PC-3 (cell line): ENCODE results near the gene ELN. TPM values are rescaled to one million over a fixed set of nuclear protein-coding genes. Genes with fewer than 3 reads are reported as not detected.

Source experiments
- ATAC-seq: fragments of 200-7000 bp; cut with Tn5 transposase; 2 replicates; pipeline ENCODE4 v1.9.1; 2020; ENCODE audit warnings: mild to moderate bottlenecking, moderate library complexity
- BruUV-seq: library from RNA; stranded (reverse); fragments of 400-500 nt; replicated peaks from 2 replicates; lab custom pipeline; 2021; lab: Mats Ljungman, UMichigan
- CTCF ChIA-PET: fragments of 300-600 bp; sonication (Branson Sonifier 250); formaldehyde crosslinking; loops from one replicate; lab custom pipeline; 2022; ENCODE audit warnings: antibody characterized with exemption; lab: Charles Lee
- POLR2A ChIA-PET: fragments of 300-600 bp; sonication (Branson Sonifier 250); formaldehyde crosslinking; loops from one replicate; lab custom pipeline; 2022; ENCODE audit warnings: antibody characterized with exemption; ENCODE audit not compliant: unreplicated experiment; lab: Charles Lee
- DNase-seq: peaks from one replicate; pipeline ENCODE4 v3.0.0-alpha.2; 2015
- H2AFZ ChIP-seq: fragments of 300-600 bp; sonication (generic); 2 replicates; pipeline ENCODE4 v1.6.0; 2016; ENCODE audit warnings: antibody characterized with exemption, low read length
- H3F3A ChIP-seq: fragments of 300-600 bp; sonication (generic); one replicate; pipeline ENCODE4 v1.6.0; 2017; ENCODE audit warnings: antibody characterized with exemption, low read length, control low read depth, mild to moderate bottlenecking; ENCODE audit not compliant: unreplicated experiment
- H3K27ac ChIP-seq: fragments of 300-600 bp; sonication (generic); 2 replicates; pipeline ENCODE4 v1.5.1; 2016; ENCODE audit warnings: mild to moderate bottlenecking, low read length
- H3K27me3 ChIP-seq: fragments of 300-600 bp; sonication (generic); 2 replicates; pipeline ENCODE4 v1.6.1; 2016; ENCODE audit warnings: low read length, mixed read lengths
- H3K36me3 ChIP-seq: fragments of 300-600 bp; sonication (generic); 2 replicates; pipeline ENCODE4 v1.6.1; 2016; ENCODE audit warnings: low read depth, mixed run types, low read length, mixed read lengths
- H3K4me1 ChIP-seq: fragments of 300-600 bp; sonication (generic); 2 replicates; pipeline ENCODE4 v1.5.1; 2016; ENCODE audit warnings: low read length; ENCODE audit not compliant: insufficient read depth
- H3K4me2 ChIP-seq: fragments of 300-600 bp; sonication (generic); 2 replicates; pipeline ENCODE4 v1.6.0; 2016; ENCODE audit warnings: low read length
- H3K4me3 ChIP-seq: fragments of 300-600 bp; sonication (generic); 2 replicates; pipeline ENCODE4 v1.5.1; 2016; ENCODE audit warnings: mild to moderate bottlenecking, low read length, mixed read lengths
- H3K79me2 ChIP-seq: fragments of 300-600 bp; sonication (generic); 2 replicates; pipeline ENCODE4 v1.6.1; 2017; ENCODE audit warnings: low read length, mixed read lengths
- H3K9ac ChIP-seq: fragments of 300-600 bp; sonication (generic); 2 replicates; pipeline ENCODE4 v1.6.0; 2016; ENCODE audit warnings: mild to moderate bottlenecking, low read length
- H3K9me2 ChIP-seq: fragments of 300-600 bp; sonication (generic); replicated peaks from 2 replicates; pipeline ENCODE4 v1.6.1; 2016; ENCODE audit warnings: mixed run types, low read length, mixed read lengths
- H3K9me3 ChIP-seq: fragments of 300-600 bp; sonication (generic); 2 replicates; pipeline ENCODE4 v1.6.1; 2016; ENCODE audit warnings: low read length, mixed read lengths
- H4K20me1 ChIP-seq: fragments of 300-600 bp; sonication (generic); 2 replicates; pipeline ENCODE4 v1.6.1; 2016; ENCODE audit warnings: low read length, mixed read lengths
- EZH2 ChIP-seq: fragments of 300-600 bp; sonication (generic); IDR thresholded peaks from one replicate; pipeline ENCODE4 v1.6.1; 2017; ENCODE audit warnings: antibody characterized with exemption, mild to moderate bottlenecking, low read length; ENCODE audit not compliant: unreplicated experiment
- EZH2phosphoT487 ChIP-seq: fragments of 300-600 bp; sonication (generic); IDR thresholded peaks from 2 replicates; pipeline ENCODE4 v1.6.1; 2018; ENCODE audit warnings: mild to moderate bottlenecking, antibody characterized with exemption, low read length, borderline replicate concordance
- intact Hi-C: fragments of 100-400 bp; cut with micrococcal nuclease; formaldehyde crosslinking; loops from 2 replicates; pipeline ENCODE4 v1.9.0; 2023
- total RNA-seq: library from RNA; depleted of rRNA; stranded (reverse); fragments of >200 nt; gene quantifications from 2 replicates; pipeline ENCODE4 v1.2.3, GENCODE V29; 2014
- TF ChIP-seq, protein P1 (sequence below): fragments of 300-600 bp; sonication (generic); conservative IDR thresholded peaks from 2 replicates; pipeline ENCODE4 v1.5.1; 2017; ENCODE audit warnings: antibody characterized with exemption, low read depth, mild to moderate bottlenecking, low read length

Gene ELN
- total RNA-seq, 1 experiment from 2014 or later: 0.07 TPM

DNA sequence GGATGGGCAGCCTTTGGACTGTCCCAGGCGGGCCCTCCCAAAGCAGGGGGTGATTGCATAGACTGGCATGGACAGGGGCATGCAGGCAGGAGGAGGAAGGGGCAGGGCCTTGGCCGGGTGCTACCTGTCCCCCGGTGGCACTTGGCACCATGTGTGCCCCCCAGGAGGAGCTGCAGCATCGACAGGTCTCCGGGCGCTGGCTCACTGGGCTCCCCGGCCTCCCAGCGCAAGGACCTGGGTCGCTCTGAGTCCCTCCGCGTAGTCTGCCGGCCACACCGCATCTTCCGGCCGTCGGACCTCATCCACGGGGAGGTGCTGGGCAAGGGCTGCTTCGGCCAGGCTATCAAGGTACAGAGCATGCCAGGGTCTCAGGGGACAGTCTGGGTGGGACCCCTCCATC, 78.9 kb downstream of the ELN start:
- H3K27ac ChIP-seq: no peak overlapping the region
- H3K4me3 ChIP-seq: no peak overlapping the region
- no peaks in the 10 kb centered on the region for H3K9me2 ChIP-seq
- H3K36me3 ChIP-seq: peaks cover 9% of the 10 kb centered on the region; the same call in 1 of the 2 replicates
- DNase-seq: no peak
- CTCF ChIA-PET: no interaction called here
- no peaks in the 10 kb centered on the region for H3K9me3 ChIP-seq
- H4K20me1 ChIP-seq: no peaks in the 10 kb centered on the region
- TF ChIP-seq EZH2: no peak
- TF ChIP-seq, protein P1, sequence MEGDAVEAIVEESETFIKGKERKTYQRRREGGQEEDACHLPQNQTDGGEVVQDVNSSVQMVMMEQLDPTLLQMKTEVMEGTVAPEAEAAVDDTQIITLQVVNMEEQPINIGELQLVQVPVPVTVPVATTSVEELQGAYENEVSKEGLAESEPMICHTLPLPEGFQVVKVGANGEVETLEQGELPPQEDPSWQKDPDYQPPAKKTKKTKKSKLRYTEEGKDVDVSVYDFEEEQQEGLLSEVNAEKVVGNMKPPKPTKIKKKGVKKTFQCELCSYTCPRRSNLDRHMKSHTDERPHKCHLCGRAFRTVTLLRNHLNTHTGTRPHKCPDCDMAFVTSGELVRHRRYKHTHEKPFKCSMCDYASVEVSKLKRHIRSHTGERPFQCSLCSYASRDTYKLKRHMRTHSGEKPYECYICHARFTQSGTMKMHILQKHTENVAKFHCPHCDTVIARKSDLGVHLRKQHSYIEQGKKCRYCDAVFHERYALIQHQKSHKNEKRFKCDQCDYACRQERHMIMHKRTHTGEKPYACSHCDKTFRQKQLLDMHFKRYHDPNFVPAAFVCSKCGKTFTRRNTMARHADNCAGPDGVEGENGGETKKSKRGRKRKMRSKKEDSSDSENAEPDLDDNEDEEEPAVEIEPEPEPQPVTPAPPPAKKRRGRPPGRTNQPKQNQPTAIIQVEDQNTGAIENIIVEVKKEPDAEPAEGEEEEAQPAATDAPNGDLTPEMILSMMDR: no peak
- no peak for TF ChIP-seq EZH2phosphoT487
- H3K79me2 ChIP-seq: no peaks in the 10 kb centered on the region
- no peak for ATAC-seq
- no peak overlapping the region for H3K9ac ChIP-seq
- intact Hi-C loops: no loop called here
- peaks cover 18% of the 10 kb centered on the region for H3K4me1 ChIP-seq
- POLR2A ChIA-PET: no interaction called here
- no peak overlapping the region for H2AFZ ChIP-seq
- H3K4me2 ChIP-seq: no peak overlapping the region
- no TSS peak for BruUV-seq
- H3F3A ChIP-seq: no peaks in the 10 kb centered on the region
- no peaks in the 10 kb centered on the region for H3K27me3 ChIP-seq

DNA sequence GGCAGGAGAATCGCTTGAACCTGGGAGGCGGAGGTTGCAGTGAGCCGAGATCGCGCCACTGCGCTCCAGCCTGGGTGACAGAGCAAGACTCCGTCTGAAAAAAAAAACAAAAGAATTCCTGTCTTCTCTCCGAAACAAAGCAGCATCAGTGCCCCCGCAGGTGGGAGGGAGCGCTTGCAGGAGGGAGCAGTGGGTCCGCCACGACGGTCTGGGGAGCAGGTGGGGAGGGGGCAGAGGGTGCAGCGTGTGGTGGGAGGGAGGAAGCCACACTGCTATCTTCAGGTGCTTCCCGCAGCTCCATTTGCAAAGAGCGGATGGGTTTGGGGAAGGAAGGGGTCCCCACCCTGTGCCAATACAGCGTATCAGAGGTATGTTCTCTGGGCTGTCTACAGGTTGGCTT, 87.4 kb downstream of the ELN start:
- Histone ChIP-seq H2AFZ (no peak overlapping the region), H3K4me2 (no peak overlapping the region), H3K9ac (no peak overlapping the region), H3K9me3 (no peaks in the 10 kb centered on the region), H3K36me3 (peaks cover 6% of the 10 kb centered on the region; the same call in 1 of the 2 replicates), H3F3A (no peaks in the 10 kb centered on the region), H3K79me2 (no peaks in the 10 kb centered on the region), H3K4me1 (no peaks in the 10 kb centered on the region), H3K4me3 (no peak overlapping the region), H3K9me2 (no peaks in the 10 kb centered on the region), H3K27me3 (no peaks in the 10 kb centered on the region), H3K27ac (no peak overlapping the region), H4K20me1 (no peaks in the 10 kb centered on the region)
- ATAC-seq: no peak
- ChIA-PET POLR2A (no interaction called here), CTCF (no interaction called here)
- intact Hi-C loops: no loop called here
- TF ChIP-seq EZH2phosphoT487 (no peak), EZH2 (no peak)
- TF ChIP-seq, protein P1: peak; percentile 35; the same call in 1 of the 2 replicates
- BruUV-seq: no TSS peak
- no peak for DNase-seq

DNA sequence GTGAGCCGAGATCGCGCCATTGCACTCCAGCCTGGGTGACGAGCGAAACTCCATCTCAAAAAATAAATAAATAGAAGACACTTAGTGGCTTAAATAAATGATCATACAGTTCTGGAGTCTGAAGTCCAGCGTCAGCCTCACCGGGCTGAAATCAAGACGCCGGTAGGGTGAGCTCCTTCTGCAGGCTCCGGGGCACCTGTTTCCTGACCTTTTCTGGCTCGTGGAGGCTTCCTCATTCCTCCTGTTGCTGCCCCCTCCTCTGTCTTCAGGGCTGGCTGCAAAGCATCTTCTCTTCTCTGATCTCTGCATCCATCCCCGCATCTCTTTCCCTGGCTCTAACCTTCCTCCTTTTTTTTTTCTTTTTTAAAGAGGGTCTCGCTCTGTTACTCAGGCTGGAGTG, 88.4 kb downstream of the ELN start:
- Histone ChIP-seq H3F3A (no peaks in the 10 kb centered on the region), H3K4me1 (no peaks in the 10 kb centered on the region)

More for the DNA sequence above, 88.4 kb downstream of the ELN start:
- BruUV-seq: no TSS peak
- Histone ChIP-seq H3K4me2 (no peak overlapping the region), H2AFZ (no peak overlapping the region), H3K9ac (no peak overlapping the region), H3K4me3 (no peak overlapping the region), H3K9me2 (no peaks in the 10 kb centered on the region), H3K27ac (no peak overlapping the region), H4K20me1 (no peaks in the 10 kb centered on the region), H3K79me2 (no peaks in the 10 kb centered on the region), H3K9me3 (no peaks in the 10 kb centered on the region), H3K36me3 (peaks cover 5% of the 10 kb centered on the region; the same call in 1 of the 2 replicates), H3K27me3 (no peaks in the 10 kb centered on the region)
- POLR2A ChIA-PET: interaction anchor here (0.7 kb wide), 1 partner anchor 23 kb away, joined by 11 read pairs; no protein-coding TSS in a partner anchor
- intact Hi-C loops: no loop called here
- TF ChIP-seq EZH2phosphoT487 (no peak), EZH2 (no peak)
- TF ChIP-seq, protein P1: no peak
- CTCF ChIA-PET: interaction anchor here (0.6 kb wide), 1 partner anchor 77 kb away, joined by 3 read pairs; no protein-coding TSS in a partner anchor
- no peak for ATAC-seq
- DNase-seq: no peak
